SK-N-SH treated with all-trans-retinoic acid at 6 μM for 48 hours (cell line): ENCODE results near the gene NOXO1.

ENCODE experiments used
- ATAC-seq: fragments of 200-7000 bp; cut with Tn5 transposase; 3 replicates; pipeline ENCODE4 v1.9.1; 2020; ENCODE audit warnings: mild to moderate bottlenecking, moderate library complexity
- ARNTL ChIP-seq: fragments of 450-650 bp; formaldehyde crosslinking; IDR thresholded peaks from 2 replicates; pipeline ENCODE4 v1.5.0; 2020; ENCODE audit warnings: low read depth, mild to moderate bottlenecking, moderate library complexity, borderline replicate concordance
- BACH2 ChIP-seq: fragments of 250-450 bp; sonication (Bioruptor Pico); IDR thresholded peaks from 2 replicates; pipeline ENCODE4 v1.9.0; 2021; ENCODE audit warnings: mild to moderate bottlenecking, borderline replicate concordance
- CSDC2 ChIP-seq: fragments of 250-450 bp; sonication (Bioruptor Pico); IDR thresholded peaks from 2 replicates; pipeline ENCODE4 v1.5.0; 2020; ENCODE audit warnings: mild to moderate bottlenecking, moderate library complexity
- ESRRG ChIP-seq: fragments of 250-450 bp; sonication (Bioruptor Pico); IDR thresholded peaks from 2 replicates; pipeline ENCODE4 v1.6.1; 2021; ENCODE audit warnings: mild to moderate bottlenecking
- GLIS3 ChIP-seq: fragments of 250-450 bp; sonication (Bioruptor Pico); IDR thresholded peaks from 2 replicates; pipeline ENCODE4 v1.5.0; 2020; ENCODE audit warnings: mild to moderate bottlenecking, moderate library complexity
- ISL1 ChIP-seq: fragments of 250-450 bp; sonication (Bioruptor Pico); IDR thresholded peaks from 2 replicates; pipeline ENCODE4 v2.1.2; 2022; ENCODE audit warnings: mild to moderate bottlenecking, moderate library complexity
- OSR1 ChIP-seq: fragments of 250-450 bp; sonication (Bioruptor Pico); IDR thresholded peaks from 2 replicates; pipeline ENCODE4 v1.8.0; 2022; ENCODE audit warnings: moderate library complexity, mild to moderate bottlenecking, inconsistent platforms
- PATZ1 ChIP-seq: fragments of 250-450 bp; sonication (Bioruptor Pico); IDR thresholded peaks from 2 replicates; pipeline ENCODE4 v1.8.0; 2020; ENCODE audit warnings: mild to moderate bottlenecking, moderate library complexity, borderline replicate concordance
- PPARA ChIP-seq: fragments of 250-450 bp; sonication (Bioruptor Pico); IDR thresholded peaks from 2 replicates; pipeline ENCODE4 v1.5.0; 2020; ENCODE audit warnings: mild to moderate bottlenecking, borderline replicate concordance
- RARB ChIP-seq: fragments of 250-450 bp; sonication (Bioruptor Pico); IDR thresholded peaks from 2 replicates; pipeline ENCODE4 v1.8.0; 2021; ENCODE audit warnings: mild to moderate bottlenecking, moderate library complexity
- SNAI2 ChIP-seq: fragments of 250-450 bp; sonication (Bioruptor Pico); IDR thresholded peaks from 2 replicates; pipeline ENCODE4 v1.5.0; 2020; ENCODE audit warnings: mild to moderate bottlenecking, moderate library complexity
- TCF4 ChIP-seq: fragments of 250-450 bp; sonication (Bioruptor Pico); IDR thresholded peaks from 2 replicates; pipeline ENCODE4 v1.8.0; 2021; ENCODE audit warnings: mild to moderate bottlenecking, moderate library complexity, borderline replicate concordance
- TOX ChIP-seq: fragments of 250-450 bp; sonication (Bioruptor Pico); IDR thresholded peaks from 2 replicates; pipeline ENCODE4 v1.8.0; 2021; ENCODE audit warnings: mild to moderate bottlenecking, moderate library complexity, borderline replicate concordance
- ZC3H10 ChIP-seq: fragments of 250-450 bp; sonication (Bioruptor Pico); IDR thresholded peaks from 2 replicates; pipeline ENCODE4 v1.5.1; 2021; ENCODE audit warnings: mild to moderate bottlenecking, moderate library complexity
- ZFP3 ChIP-seq: fragments of 250-450 bp; sonication (Bioruptor Pico); IDR thresholded peaks from 2 replicates; pipeline ENCODE4 v1.5.0; 2020; ENCODE audit warnings: mild to moderate bottlenecking, moderate library complexity
- ZFP30 ChIP-seq: fragments of 450-650 bp; formaldehyde crosslinking; IDR thresholded peaks from 2 replicates; pipeline ENCODE4 v1.5.0; 2022; ENCODE audit warnings: mild to moderate bottlenecking, moderate library complexity
- ZNF565 ChIP-seq: fragments of 450-650 bp; formaldehyde crosslinking; conservative IDR thresholded peaks from 2 replicates; pipeline ENCODE4 v1.5.0; 2020; ENCODE audit warnings: low read depth, mild to moderate bottlenecking, moderate library complexity
- ZNF70 ChIP-seq: fragments of 450-650 bp; formaldehyde crosslinking; IDR thresholded peaks from 2 replicates; pipeline ENCODE4 v1.5.0; 2020; ENCODE audit warnings: mild to moderate bottlenecking, moderate library complexity
- ZNF8 ChIP-seq: fragments of 450-650 bp; formaldehyde crosslinking; IDR thresholded peaks from 2 replicates; pipeline ENCODE4 v1.5.0; 2020; ENCODE audit warnings: mild to moderate bottlenecking, moderate library complexity
- TF ChIP-seq, protein P1 (sequence below): fragments of 250-450 bp; sonication (Bioruptor Pico); IDR thresholded peaks from 2 replicates; pipeline ENCODE4 v1.5.1; 2020; ENCODE audit warnings: low read depth, mild to moderate bottlenecking, moderate library complexity
- TF ChIP-seq, protein P2 (sequence below): fragments of 250-450 bp; sonication (Bioruptor Pico); IDR thresholded peaks from 2 replicates; pipeline ENCODE4 v1.8.0; 2021; ENCODE audit warnings: low read depth, mild to moderate bottlenecking, moderate library complexity, borderline replicate concordance
- TF ChIP-seq, protein P3 (sequence below): fragments of 250-450 bp; sonication (Bioruptor Pico); IDR thresholded peaks from 2 replicates; pipeline ENCODE4 v1.5.1; 2021; ENCODE audit warnings: mild to moderate bottlenecking, moderate library complexity
- TF ChIP-seq, protein P4 (sequence below): fragments of 250-450 bp; sonication (Bioruptor Pico); IDR thresholded peaks from 2 replicates; pipeline ENCODE4 v1.5.0; 2020; ENCODE audit warnings: mild to moderate bottlenecking, moderate library complexity

NOXO1 gene

GRCh38 chr16:1961651-1962067, 19.6 kb downstream of the NOXO1 start:
- TF ChIP-seq OSR1 (CRISPR knock-in tag) (no peak), CSDC2 (no peak), ZNF8 (CRISPR knock-in tag) (no peak), ZNF70 (CRISPR knock-in tag) (no peak), ZNF565 (CRISPR knock-in tag) (no peak), BACH2 (no peak), ZFP3 (CRISPR knock-in tag) (no peak)
- TF ChIP-seq, protein P1, sequence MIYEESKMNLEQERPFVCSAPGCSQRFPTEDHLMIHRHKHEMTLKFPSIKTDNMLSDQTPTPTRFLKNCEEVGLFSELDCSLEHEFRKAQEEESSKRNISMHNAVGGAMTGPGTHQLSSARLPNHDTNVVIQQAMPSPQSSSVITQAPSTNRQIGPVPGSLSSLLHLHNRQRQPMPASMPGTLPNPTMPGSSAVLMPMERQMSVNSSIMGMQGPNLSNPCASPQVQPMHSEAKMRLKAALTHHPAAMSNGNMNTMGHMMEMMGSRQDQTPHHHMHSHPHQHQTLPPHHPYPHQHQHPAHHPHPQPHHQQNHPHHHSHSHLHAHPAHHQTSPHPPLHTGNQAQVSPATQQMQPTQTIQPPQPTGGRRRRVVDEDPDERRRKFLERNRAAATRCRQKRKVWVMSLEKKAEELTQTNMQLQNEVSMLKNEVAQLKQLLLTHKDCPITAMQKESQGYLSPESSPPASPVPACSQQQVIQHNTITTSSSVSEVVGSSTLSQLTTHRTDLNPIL = no peak
- TF ChIP-seq, protein P2, sequence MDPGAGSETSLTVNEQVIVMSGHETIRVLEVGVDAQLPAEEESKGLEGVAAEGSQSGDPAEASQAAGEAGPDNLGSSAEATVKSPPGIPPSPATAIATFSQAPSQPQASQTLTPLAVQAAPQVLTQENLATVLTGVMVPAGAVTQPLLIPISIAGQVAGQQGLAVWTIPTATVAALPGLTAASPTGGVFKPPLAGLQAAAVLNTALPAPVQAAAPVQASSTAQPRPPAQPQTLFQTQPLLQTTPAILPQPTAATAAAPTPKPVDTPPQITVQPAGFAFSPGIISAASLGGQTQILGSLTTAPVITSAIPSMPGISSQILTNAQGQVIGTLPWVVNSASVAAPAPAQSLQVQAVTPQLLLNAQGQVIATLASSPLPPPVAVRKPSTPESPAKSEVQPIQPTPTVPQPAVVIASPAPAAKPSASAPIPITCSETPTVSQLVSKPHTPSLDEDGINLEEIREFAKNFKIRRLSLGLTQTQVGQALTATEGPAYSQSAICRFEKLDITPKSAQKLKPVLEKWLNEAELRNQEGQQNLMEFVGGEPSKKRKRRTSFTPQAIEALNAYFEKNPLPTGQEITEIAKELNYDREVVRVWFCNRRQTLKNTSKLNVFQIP (CRISPR knock-in tag) = no peak
- TF ChIP-seq, all 23 proteins: peak for 0
- no peak for ATAC-seq

GRCh38 chr16:1960665-1961630, 20.3 kb downstream of the NOXO1 start:
- TF ChIP-seq GLIS3 (CRISPR knock-in tag) (peak; percentile 13), ZC3H10 (CRISPR knock-in tag) (no peak), BACH2 (no peak), ISL1 (CRISPR knock-in tag) (no peak), RARB (CRISPR knock-in tag) (no peak), ZNF8 (CRISPR knock-in tag) (no peak), ZNF565 (CRISPR knock-in tag) (no peak), TOX (CRISPR knock-in tag) (no peak), PPARA (CRISPR knock-in tag) (no peak), SNAI2 (CRISPR knock-in tag) (no peak), ZFP30 (CRISPR knock-in tag) (0 out of 2 replicates have a peak, but pooled peaks have one; percentile 22), ARNTL (CRISPR knock-in tag) (no peak), CSDC2 (no peak), ESRRG (CRISPR knock-in tag) (peak; percentile 83; the same call in 1 of the 2 replicates), PATZ1 (CRISPR knock-in tag) (peak; percentile 52; the same call in 1 of the 2 replicates), ZNF70 (CRISPR knock-in tag) (no peak), OSR1 (CRISPR knock-in tag) (no peak), ZFP3 (CRISPR knock-in tag) (no peak), TCF4 (no peak)
- TF ChIP-seq, protein P1 = 0 out of 2 replicates have a peak, but pooled peaks have one; percentile 47
- TF ChIP-seq, protein P3, sequence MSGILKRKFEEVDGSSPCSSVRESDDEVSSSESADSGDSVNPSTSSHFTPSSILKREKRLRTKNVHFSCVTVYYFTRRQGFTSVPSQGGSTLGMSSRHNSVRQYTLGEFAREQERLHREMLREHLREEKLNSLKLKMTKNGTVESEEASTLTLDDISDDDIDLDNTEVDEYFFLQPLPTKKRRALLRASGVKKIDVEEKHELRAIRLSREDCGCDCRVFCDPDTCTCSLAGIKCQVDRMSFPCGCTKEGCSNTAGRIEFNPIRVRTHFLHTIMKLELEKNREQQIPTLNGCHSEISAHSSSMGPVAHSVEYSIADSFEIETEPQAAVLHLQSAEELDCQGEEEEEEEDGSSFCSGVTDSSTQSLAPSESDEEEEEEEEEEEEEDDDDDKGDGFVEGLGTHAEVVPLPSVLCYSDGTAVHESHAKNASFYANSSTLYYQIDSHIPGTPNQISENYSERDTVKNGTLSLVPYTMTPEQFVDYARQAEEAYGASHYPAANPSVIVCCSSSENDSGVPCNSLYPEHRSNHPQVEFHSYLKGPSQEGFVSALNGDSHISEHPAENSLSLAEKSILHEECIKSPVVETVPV (CRISPR knock-in tag) = no peak; the same call in 1 of the 2 replicates
- TF ChIP-seq, protein P4, sequence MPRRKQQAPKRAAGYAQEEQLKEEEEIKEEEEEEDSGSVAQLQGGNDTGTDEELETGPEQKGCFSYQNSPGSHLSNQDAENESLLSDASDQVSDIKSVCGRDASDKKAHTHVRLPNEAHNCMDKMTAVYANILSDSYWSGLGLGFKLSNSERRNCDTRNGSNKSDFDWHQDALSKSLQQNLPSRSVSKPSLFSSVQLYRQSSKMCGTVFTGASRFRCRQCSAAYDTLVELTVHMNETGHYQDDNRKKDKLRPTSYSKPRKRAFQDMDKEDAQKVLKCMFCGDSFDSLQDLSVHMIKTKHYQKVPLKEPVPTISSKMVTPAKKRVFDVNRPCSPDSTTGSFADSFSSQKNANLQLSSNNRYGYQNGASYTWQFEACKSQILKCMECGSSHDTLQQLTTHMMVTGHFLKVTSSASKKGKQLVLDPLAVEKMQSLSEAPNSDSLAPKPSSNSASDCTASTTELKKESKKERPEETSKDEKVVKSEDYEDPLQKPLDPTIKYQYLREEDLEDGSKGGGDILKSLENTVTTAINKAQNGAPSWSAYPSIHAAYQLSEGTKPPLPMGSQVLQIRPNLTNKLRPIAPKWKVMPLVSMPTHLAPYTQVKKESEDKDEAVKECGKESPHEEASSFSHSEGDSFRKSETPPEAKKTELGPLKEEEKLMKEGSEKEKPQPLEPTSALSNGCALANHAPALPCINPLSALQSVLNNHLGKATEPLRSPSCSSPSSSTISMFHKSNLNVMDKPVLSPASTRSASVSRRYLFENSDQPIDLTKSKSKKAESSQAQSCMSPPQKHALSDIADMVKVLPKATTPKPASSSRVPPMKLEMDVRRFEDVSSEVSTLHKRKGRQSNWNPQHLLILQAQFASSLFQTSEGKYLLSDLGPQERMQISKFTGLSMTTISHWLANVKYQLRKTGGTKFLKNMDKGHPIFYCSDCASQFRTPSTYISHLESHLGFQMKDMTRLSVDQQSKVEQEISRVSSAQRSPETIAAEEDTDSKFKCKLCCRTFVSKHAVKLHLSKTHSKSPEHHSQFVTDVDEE (CRISPR knock-in tag) = no peak
- TF ChIP-seq, protein P2 (CRISPR knock-in tag) = no peak
- ATAC-seq = peak; percentile 33
